Measurements from ENCODE around the gene SLC35B1. TPM values are rescaled to one million over a fixed set of nuclear protein-coding genes. Genes with fewer than 3 reads are reported as not detected.

The SLC35B1 gene
- total RNA-seq, 1 experiment from 2014 or later = 104 TPM

GRCh38 chr17:49748223-49748622 lies 40.5 kb upstream of the SLC35B1 start:
- Histone ChIP-seq H3K4me1 (ENCODE audit: insufficient read depth, low read length, poor library complexity, severe bottlenecking) (no peaks in the 10 kb centered on the region), H3K36me3 (ENCODE audit: insufficient read depth, low read length, poor library complexity, severe bottlenecking) (no peaks in the 10 kb centered on the region), H3K4me3 (ENCODE audit: low read depth, low read length, poor library complexity, severe bottlenecking) (no peak overlapping the region), H3K27ac (ENCODE audit: low read depth, low read length, poor library complexity, severe bottlenecking) (no peak overlapping the region), H3K9me3 (ENCODE audit: low read depth, low read length, poor library complexity, severe bottlenecking) (no peaks in the 10 kb centered on the region), H3K27me3 (replicated peaks; ENCODE audit: insufficient read depth, low read depth, low read length, poor library complexity) (no peaks in the 10 kb centered on the region)
- intact Hi-C loops (cut with micrococcal nuclease; ENCODE audit: unreplicated experiment) = no loop called here
- no peak for DNase-seq (ENCODE audit: low spot score)
- no peak for TF ChIP-seq EZH2 (IDR thresholded peaks at IDR 0.05; ENCODE audit: borderline replicate concordance, low read depth, low read length, poor library complexity, severe bottlenecking)
- no peak for TF ChIP-seq CTCF (conservative IDR thresholded peaks at IDR 0.05; ENCODE audit: low read depth, low read length)
- ChIA-PET CTCF (no interaction called here), POLR2A (ENCODE audit: low non-redundant PET) (no interaction called here)
- BruUV-seq (replicated peaks) = no TSS peak

GRCh38 chr17:49747632-49748031 lies 39.9 kb upstream of the SLC35B1 start:
- ChIA-PET CTCF (no interaction called here), POLR2A (ENCODE audit: low non-redundant PET) (no interaction called here)
- Histone ChIP-seq H3K27ac (ENCODE audit: low read depth, low read length, poor library complexity, severe bottlenecking) (no peak overlapping the region), H3K9me3 (ENCODE audit: low read depth, low read length, poor library complexity, severe bottlenecking) (no peaks in the 10 kb centered on the region), H3K36me3 (ENCODE audit: insufficient read depth, low read length, poor library complexity, severe bottlenecking) (no peaks in the 10 kb centered on the region), H3K27me3 (replicated peaks; ENCODE audit: insufficient read depth, low read depth, low read length, poor library complexity) (no peaks in the 10 kb centered on the region), H3K4me1 (ENCODE audit: insufficient read depth, low read length, poor library complexity, severe bottlenecking) (no peaks in the 10 kb centered on the region), H3K4me3 (ENCODE audit: low read depth, low read length, poor library complexity, severe bottlenecking) (no peak overlapping the region)
- no peak for TF ChIP-seq EZH2 (IDR thresholded peaks at IDR 0.05; ENCODE audit: borderline replicate concordance, low read depth, low read length, poor library complexity, severe bottlenecking)
- TF ChIP-seq CTCF (conservative IDR thresholded peaks at IDR 0.05; ENCODE audit: low read depth, low read length) = no peak
- no peak for DNase-seq (ENCODE audit: low spot score)
- intact Hi-C loops (cut with micrococcal nuclease; ENCODE audit: unreplicated experiment) = no loop called here
- BruUV-seq (replicated peaks) = no TSS peak

GRCh38 chr17:49746791-49747490 lies 39.2 kb upstream of the SLC35B1 start:
- H3K27me3 ChIP-seq (replicated peaks; ENCODE audit: insufficient read depth, low read depth, low read length, poor library complexity) = no peaks in the 10 kb centered on the region
- TF ChIP-seq CTCF (conservative IDR thresholded peaks at IDR 0.05; ENCODE audit: low read depth, low read length) (no peak), EZH2 (IDR thresholded peaks at IDR 0.05; ENCODE audit: borderline replicate concordance, low read depth, low read length, poor library complexity, severe bottlenecking) (no peak)
- no peaks in the 10 kb centered on the region for H3K9me3 ChIP-seq (ENCODE audit: low read depth, low read length, poor library complexity, severe bottlenecking)
- no peak for DNase-seq (ENCODE audit: low spot score)
- no TSS peak for BruUV-seq (replicated peaks)
- no peak overlapping the region for H3K27ac ChIP-seq (ENCODE audit: low read depth, low read length, poor library complexity, severe bottlenecking)
- H3K36me3 ChIP-seq (ENCODE audit: insufficient read depth, low read length, poor library complexity, severe bottlenecking) = no peaks in the 10 kb centered on the region
- intact Hi-C loops (cut with micrococcal nuclease; ENCODE audit: unreplicated experiment) = no loop called here
- ChIA-PET POLR2A (ENCODE audit: low non-redundant PET) (no interaction called here), CTCF (no interaction called here)
- no peaks in the 10 kb centered on the region for H3K4me1 ChIP-seq (ENCODE audit: insufficient read depth, low read length, poor library complexity, severe bottlenecking)
- H3K4me3 ChIP-seq (ENCODE audit: low read depth, low read length, poor library complexity, severe bottlenecking) = no peak overlapping the region
